GM12892 (cell line): ENCODE data around the gene RAMP3.

ENCODE experiments used
- POLR2A ChIP-seq: IDR thresholded peaks from 2 replicates; pipeline ENCODE4 v1.6.1; 2011; ENCODE audit warnings: low read depth, low read length, control low read depth
- POLR2AphosphoS5 ChIP-seq: IDR thresholded peaks from 2 replicates; pipeline ENCODE4 v1.6.1; 2011; ENCODE audit warnings: low read depth, low read length, control low read depth
- TAF1 ChIP-seq: IDR thresholded peaks from 2 replicates; pipeline ENCODE4 v1.6.1; 2011; ENCODE audit warnings: low read depth, mild to moderate bottlenecking, control low read depth, low read length, borderline replicate concordance

DNA sequence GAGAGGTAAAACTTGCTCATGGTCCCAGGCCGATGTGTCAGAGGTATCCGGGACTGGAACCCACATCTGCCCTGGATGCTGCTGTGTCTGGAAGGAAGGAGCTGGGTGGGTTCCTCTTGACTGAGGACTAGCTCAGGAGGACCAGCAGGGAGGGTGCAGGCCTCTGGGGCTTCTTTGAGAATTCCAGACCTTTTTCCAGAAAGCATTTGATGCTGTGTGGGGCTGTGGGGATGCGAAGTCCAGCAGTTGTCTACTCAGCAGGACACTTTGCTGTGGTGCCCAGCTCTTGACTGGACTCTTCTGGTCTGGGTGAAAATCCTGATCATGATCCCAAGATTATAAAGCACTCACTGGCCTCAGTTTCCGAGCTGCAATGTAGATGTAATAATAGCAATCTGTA is 1.7 kb downstream of the RAMP3 start:
- TF ChIP-seq POLR2AphosphoS5 (no peak), POLR2A (no peak), TAF1 (no peak)
